ENCODE data around the gene HM13. TPM values are rescaled to one million over a fixed set of nuclear protein-coding genes. Genes with fewer than 3 reads are reported as not detected.

HM13 gene
- total RNA-seq, 1 donor from 2014 or later: 193 TPM

Other genes with a start within 250 kb of the HM13 start
- gene DEFB116, start 205.9 kb upstream of the HM13 start, total RNA-seq: not detected in 2 replicates
- not detected in 2 replicates for gene DEFB118, start 145.8 kb upstream of the HM13 start, total RNA-seq
- not detected in 2 replicates for gene DEFB119, start 123.9 kb upstream of the HM13 start, total RNA-seq
- not detected in 2 replicates for gene DEFB121, start 108.2 kb upstream of the HM13 start, total RNA-seq
- gene DEFB123, start 73.8 kb upstream of the HM13 start, total RNA-seq: not detected in 2 replicates
- not detected in 2 replicates for gene DEFB124, start 39.3 kb upstream of the HM13 start, total RNA-seq
- gene REM1, start 39.2 kb upstream of the HM13 start, total RNA-seq: not detected in 2 replicates
- gene ID1, start 90.8 kb downstream of the HM13 start, total RNA-seq: 2.7 and 2.9 TPM in 2 replicates
- not detected in 2 replicates for gene COX4I2, start 123.5 kb downstream of the HM13 start, total RNA-seq
- gene BCL2L1, start 208.4 kb downstream of the HM13 start, total RNA-seq: 379 and 381 TPM in 2 replicates
- gene TPX2, start 224.8 kb downstream of the HM13 start, total RNA-seq: 60.1 and 61.3 TPM in 2 replicates

Data from activated CD4-positive, alpha-beta T cell treated with anti-CD3 and anti-CD28 coated beads, Interleukin-2, amount 10 ng/mL, durations not matched to agents 24 days and 14 days (primary cell).